ENCODE measurements around the gene R3HDM1.

DNA sequence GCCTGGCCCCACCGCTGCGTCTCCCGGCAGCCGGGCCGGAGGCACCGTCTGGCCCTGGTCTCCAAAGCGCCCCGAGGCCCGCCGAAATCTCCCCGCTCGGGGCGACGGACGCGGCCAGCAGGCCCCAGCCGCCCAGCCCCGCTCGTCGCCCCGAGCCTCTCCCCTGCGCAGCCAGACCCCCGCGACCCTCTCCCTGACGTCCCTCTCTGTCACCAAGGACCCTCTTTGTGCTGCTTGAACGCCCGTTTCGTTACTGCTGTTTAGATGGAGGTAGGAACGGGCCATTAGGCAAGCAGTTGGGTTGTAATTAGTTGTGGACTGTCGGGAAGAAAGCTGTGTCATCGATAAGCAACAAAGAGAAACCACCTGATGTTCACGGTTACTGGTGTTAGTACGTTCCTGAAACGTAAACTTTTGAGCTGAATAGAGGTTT, 211.1 kb downstream of the R3HDM1 start:
- TF ChIP-seq, protein P1, sequence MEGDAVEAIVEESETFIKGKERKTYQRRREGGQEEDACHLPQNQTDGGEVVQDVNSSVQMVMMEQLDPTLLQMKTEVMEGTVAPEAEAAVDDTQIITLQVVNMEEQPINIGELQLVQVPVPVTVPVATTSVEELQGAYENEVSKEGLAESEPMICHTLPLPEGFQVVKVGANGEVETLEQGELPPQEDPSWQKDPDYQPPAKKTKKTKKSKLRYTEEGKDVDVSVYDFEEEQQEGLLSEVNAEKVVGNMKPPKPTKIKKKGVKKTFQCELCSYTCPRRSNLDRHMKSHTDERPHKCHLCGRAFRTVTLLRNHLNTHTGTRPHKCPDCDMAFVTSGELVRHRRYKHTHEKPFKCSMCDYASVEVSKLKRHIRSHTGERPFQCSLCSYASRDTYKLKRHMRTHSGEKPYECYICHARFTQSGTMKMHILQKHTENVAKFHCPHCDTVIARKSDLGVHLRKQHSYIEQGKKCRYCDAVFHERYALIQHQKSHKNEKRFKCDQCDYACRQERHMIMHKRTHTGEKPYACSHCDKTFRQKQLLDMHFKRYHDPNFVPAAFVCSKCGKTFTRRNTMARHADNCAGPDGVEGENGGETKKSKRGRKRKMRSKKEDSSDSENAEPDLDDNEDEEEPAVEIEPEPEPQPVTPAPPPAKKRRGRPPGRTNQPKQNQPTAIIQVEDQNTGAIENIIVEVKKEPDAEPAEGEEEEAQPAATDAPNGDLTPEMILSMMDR (IDR thresholded peaks at IDR 0.05; ENCODE audit: insufficient read depth, low read depth, low read length): no peak
- no peak for TF ChIP-seq EZH2 (IDR thresholded peaks at IDR 0.05; ENCODE audit: insufficient read depth, low read length)

Measured in astrocyte (in vitro differentiated cells and primary cell).